Renal cortical epithelial cell (primary cell): ENCODE measurements around the gene PGRMC2. TPM values are rescaled to one million over a fixed set of nuclear protein-coding genes. Genes with fewer than 3 reads are reported as not detected.

Experiments used
- DNase-seq: peaks from one replicate; pipeline ENCODE4 v3.0.0-alpha.2; 2011; ENCODE audit warnings: low read depth
- total RNA-seq: library from RNA; depleted of rRNA; stranded (reverse); fragments of >200 nt; gene quantifications from 2 replicates; pipeline ENCODE4 v1.2.3, GENCODE V29; 2014

Gene PGRMC2
- total RNA-seq, 1 donor from 2014 or later: 289 TPM

DNA sequence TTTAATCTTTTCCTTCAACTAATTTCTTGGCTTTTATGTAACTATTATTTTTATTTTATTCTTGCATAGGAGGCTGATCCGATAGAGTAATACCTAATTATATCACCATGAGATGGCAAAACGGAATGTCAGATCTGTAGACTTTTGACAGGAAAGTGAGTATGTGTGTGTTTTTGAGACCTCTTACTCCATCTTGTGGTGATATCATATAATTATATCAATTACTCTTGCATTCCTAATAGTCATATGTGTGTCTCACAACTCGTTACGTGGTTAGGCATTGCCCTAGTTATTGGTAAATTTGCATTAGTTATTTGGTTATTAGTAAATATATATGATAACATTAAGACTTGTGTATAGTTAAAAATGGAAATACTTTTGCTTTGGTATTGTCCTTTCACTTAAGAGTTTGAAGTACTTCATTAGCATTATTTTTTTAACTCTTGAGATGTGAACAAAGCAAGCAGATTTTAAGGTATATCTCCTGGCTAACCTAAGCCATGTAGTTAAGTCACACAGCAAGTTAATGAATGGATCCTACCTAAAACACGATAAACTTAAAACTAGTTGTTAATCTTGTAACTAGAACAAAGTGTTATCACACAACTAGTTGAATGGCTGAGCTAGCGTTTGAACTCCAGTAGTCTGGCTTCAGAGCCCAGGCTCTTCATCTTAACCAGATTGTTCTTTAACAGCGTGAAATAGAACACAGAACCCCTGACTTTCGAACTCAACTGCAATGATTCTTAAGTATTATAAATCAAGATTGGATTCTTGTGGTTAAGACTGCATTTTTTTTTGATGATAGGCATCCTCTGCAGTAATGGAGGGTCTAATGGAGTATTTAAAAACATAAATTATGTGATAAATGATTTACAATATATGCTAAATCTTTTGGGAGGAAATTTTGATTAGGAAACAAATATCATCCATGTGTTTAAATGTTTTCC, 67.1 kb downstream of the PGRMC2 start:
- DNase-seq: peak; percentile 80

Other genes starting within 250 kb of the PGRMC2 start
- 40.1 and 48.5 TPM in 2 replicates for gene LARP1B, start 226.5 kb downstream of the PGRMC2 start, total RNA-seq